Aorta (tissue), 5 donors: ENCODE results near the gene GMEB2. TPM values are rescaled to one million over a fixed set of nuclear protein-coding genes. Genes with fewer than 3 reads are reported as not detected.
"Not testable (repeated sequence)": the region's sequence is repeated elsewhere in the genome, so short reads cannot be mapped to it uniquely, and the experiment has no call there.

Source experiments
- ATAC-seq: fragments of 200-7000 bp; cut with Tn5 transposase; one replicate; pipeline ENCODE4 v1.9.1; 2022; ENCODE audit warnings: moderate library complexity; ENCODE audit not compliant: low FRiP score
- DNase-seq, 2 donors: peaks; one replicate each; pipeline ENCODE4 v3.0.0-alpha.2; 2020
- H3K27ac ChIP-seq, 2 donors: one replicate each; pipeline ENCODE4 v1.5.1; 2013; ENCODE audit warnings: low read length in 2 of 2, mild to moderate bottlenecking in 2 of 2, moderate library complexity in 2 of 2, control low read depth in 1 of 2, inconsistent platforms in 1 of 2, low read depth in 1 of 2
- H3K27me3 ChIP-seq, 2 donors: one replicate each; pipeline ENCODE4 v1.6.1; 2013; ENCODE audit warnings: control low read depth in 1 of 2, low read length in 1 of 2, mild to moderate bottlenecking in 1 of 2, moderate library complexity in 1 of 2; ENCODE audit not compliant: insufficient read depth in 2 of 2, control insufficient read depth in 1 of 2
- H3K36me3 ChIP-seq, 2 donors: one replicate each; pipeline ENCODE4 v1.6.1; 2013; ENCODE audit warnings: control low read depth in 1 of 2, low read length in 1 of 2, mild to moderate bottlenecking in 1 of 2; ENCODE audit not compliant: insufficient read depth in 2 of 2, control insufficient read depth in 1 of 2
- H3K4me1 ChIP-seq, 2 donors: one replicate each; pipeline ENCODE4 v1.6.1; 2013; ENCODE audit warnings: low read length in 2 of 2, control low read depth in 1 of 2, mild to moderate bottlenecking in 1 of 2, moderate library complexity in 1 of 2; ENCODE audit not compliant: insufficient read depth in 2 of 2, control insufficient read depth in 1 of 2
- H3K4me3 ChIP-seq, 2 donors: one replicate each; pipeline ENCODE4 v1.5.1; 2013; ENCODE audit warnings: low read length in 2 of 2, control low read depth in 1 of 2, mild to moderate bottlenecking in 1 of 2
- H3K9me3 ChIP-seq: one replicate; pipeline ENCODE4 v1.6.1; 2013; ENCODE audit warnings: mild to moderate bottlenecking, low read length; ENCODE audit not compliant: control insufficient read depth
- WGBS, 2 donors: extraction: QIAGEN DNeasy Blood & Tissue Kit; methylation state at CpG; one replicate each; pipeline ENCODE4 v1.1.7; 2013; 5-methylcytosine and 5-hydroxymethylcytosine counted together
- intact Hi-C, 2 donors: fragments of 100-400 bp; cut with DNase I; formaldehyde crosslinking; loops; one replicate each; pipeline versions ENCODE4 v1.14.2 to v1.15.0; 2022
- polyA plus RNA-seq, 2 donors: library from polyadenylated mRNA; stranded (reverse); fragments of 200-250 nt; gene quantifications; one replicate each; pipeline ENCODE4 v1.2.3, GENCODE V29; 2013
- total RNA-seq, 2 donors: library from RNA; stranded (reverse); fragmentation: NEBNext Ultra II Directional; extraction: Animal tissue kit (Norgen Biotek cat#: 25700); gene quantifications; one replicate each; pipeline ENCODE4 v1.2.1, GENCODE V29; 2021
- donor health status: healthy with polysubstance abuse.
- donor health status: Bipolar disorder and iron deficiency.
- donor health status: DM: no; HTN: no; CAD: no.
- donor health status: DM: no; HTN: no; CAD: no.
- donor health status: DM: yes; HTN: yes; CAD: no.

GMEB2 gene
- total and polyA plus RNA-seq, 4 donors = 3.9 to 10.3 (median 9.9) TPM

GRCh38 chr20:63643499-63643898, 16.6 kb upstream of the GMEB2 start:
- DNase-seq (no peak), ATAC-seq (no peak)
- intact Hi-C loops = no loop called here
- no peak overlapping the region for H3K4me3 ChIP-seq
- H3K27ac ChIP-seq = no peak overlapping the region
- WGBS, 2 donors = 91% methylated on average over 10 of the region's 10 CpGs
- H3K4me1 ChIP-seq = no peaks in the 10 kb centered on the region
- H3K27me3 ChIP-seq = no peaks in the 10 kb centered on the region
- H3K9me3 ChIP-seq = no peaks in the 10 kb centered on the region
- H3K36me3 ChIP-seq = no peaks in the 10 kb centered on the region

- no peaks in the 10 kb centered on the region for H3K27me3 ChIP-seq
- no peak overlapping the region for H3K4me3 ChIP-seq
- no peaks in the 10 kb centered on the region for H3K4me1 ChIP-seq
- H3K9me3 ChIP-seq = no peaks in the 10 kb centered on the region
- WGBS, 2 donors = 49 to 54% methylated on average over 23 to 29 of the region's 29 CpGs
- ATAC-seq (no peak), DNase-seq (no peak)
- H3K27ac ChIP-seq = no peak overlapping the region
- intact Hi-C loops = no loop called here
- no peaks in the 10 kb centered on the region for H3K36me3 ChIP-seq
Observed at GRCh38 chr20:63642527-63643247, 15.8 kb upstream of the GMEB2 start.

GRCh38 chr20:63641792-63642523, 15.1 kb upstream of the GMEB2 start:
- Histone ChIP-seq H3K27ac (no peak overlapping the region), H3K4me3 (peak overlapping the region in 1 of 2 donors; percentile 13), H3K9me3 (no peaks in the 10 kb centered on the region), H3K27me3 (no peaks in the 10 kb centered on the region), H3K36me3 (no peaks in the 10 kb centered on the region), H3K4me1 (no peaks in the 10 kb centered on the region)
- peak; percentile 89 to 95 for DNase-seq
- intact Hi-C loops = no loop called here
- ATAC-seq = peak; percentile 94
- 3% methylated on average over 48 to 86 of the region's 86 CpGs for WGBS, 2 donors

GRCh38 chr20:63641146-63641791, 14.4 kb upstream of the GMEB2 start:
- H3K27me3 ChIP-seq = no peaks in the 10 kb centered on the region
- ATAC-seq (peak; percentile 37), DNase-seq (peak in 1 of 2 donors; percentile 63)
- H3K4me3 ChIP-seq = no peak overlapping the region
- H3K4me1 ChIP-seq = no peaks in the 10 kb centered on the region
- no peaks in the 10 kb centered on the region for H3K36me3 ChIP-seq
- no peaks in the 10 kb centered on the region for H3K9me3 ChIP-seq
- H3K27ac ChIP-seq = peak overlapping the region in 1 of 2 donors; percentile 20
- WGBS, 2 donors = 60 to 63% methylated on average over 36 to 42 of the region's 47 CpGs
- intact Hi-C loops = no loop called here

- H3K27ac ChIP-seq, H3K4me3 ChIP-seq, intact Hi-C loops, DNase-seq, H3K36me3 ChIP-seq, H3K27me3 ChIP-seq, ATAC-seq, H3K4me1 ChIP-seq, H3K9me3 ChIP-seq: not testable (repeated sequence)
- 80 to 81% methylated on average over 6 to 17 of the region's 17 CpGs for WGBS, 2 donors
Observed at GRCh38 chr20:63640686-63641085, 13.8 kb upstream of the GMEB2 start.

- 70 to 73% methylated on average over 8 of the region's 8 CpGs for WGBS, 2 donors
- no peaks in the 10 kb centered on the region for H3K9me3 ChIP-seq
- no peaks in the 10 kb centered on the region for H3K27me3 ChIP-seq
- H3K4me1 ChIP-seq = no peaks in the 10 kb centered on the region
- no peak overlapping the region for H3K4me3 ChIP-seq
- no peaks in the 10 kb centered on the region for H3K36me3 ChIP-seq
- DNase-seq (no peak), ATAC-seq (no peak)
- H3K27ac ChIP-seq = no peak overlapping the region
- intact Hi-C loops = no loop called here
Observed at GRCh38 chr20:63640086-63640485, 13.2 kb upstream of the GMEB2 start.

- ATAC-seq = no peak
- 73% methylated on average over 15 of the region's 15 CpGs for WGBS, 2 donors
- no peaks in the 10 kb centered on the region for H3K4me1 ChIP-seq
- DNase-seq = no peak
- H3K36me3 ChIP-seq = no peaks in the 10 kb centered on the region
- intact Hi-C loops = no loop called here
- no peak overlapping the region for H3K27ac ChIP-seq
- no peaks in the 10 kb centered on the region for H3K9me3 ChIP-seq
- no peak overlapping the region for H3K4me3 ChIP-seq
- no peaks in the 10 kb centered on the region for H3K27me3 ChIP-seq
Observed at GRCh38 chr20:63639093-63639975, 12.4 kb upstream of the GMEB2 start.
